ENCODE data around the gene NR1D2. TPM values are rescaled to one million over a fixed set of nuclear protein-coding genes. Genes with fewer than 3 reads are reported as not detected.

Gene NR1D2
- total and polyA plus RNA-seq, 12 donors: 2.8 to 54.7 (median 33.1) TPM

DNA sequence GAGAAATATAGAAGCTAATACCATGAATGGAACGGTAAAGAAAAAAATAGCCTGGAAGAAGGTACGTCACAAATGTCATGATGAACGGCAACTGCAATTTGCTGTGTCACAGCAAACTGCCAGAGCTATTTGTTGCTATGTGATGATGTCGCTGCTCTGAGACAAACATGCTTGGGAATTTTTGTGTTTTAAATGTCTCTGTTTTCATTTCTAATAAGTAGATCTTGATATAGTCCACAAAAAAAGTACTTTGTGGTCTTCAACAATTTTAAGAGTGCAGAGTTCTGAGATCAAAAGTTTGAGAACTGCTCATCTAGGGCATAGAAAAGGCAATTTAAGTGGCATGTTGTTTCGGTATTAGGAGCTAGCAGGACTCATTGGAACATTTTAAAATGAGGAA is 4.3 kb upstream of the NR1D2 start:
- H3K27ac ChIP-seq: no peak overlapping the region
- TF ChIP-seq, protein P1, sequence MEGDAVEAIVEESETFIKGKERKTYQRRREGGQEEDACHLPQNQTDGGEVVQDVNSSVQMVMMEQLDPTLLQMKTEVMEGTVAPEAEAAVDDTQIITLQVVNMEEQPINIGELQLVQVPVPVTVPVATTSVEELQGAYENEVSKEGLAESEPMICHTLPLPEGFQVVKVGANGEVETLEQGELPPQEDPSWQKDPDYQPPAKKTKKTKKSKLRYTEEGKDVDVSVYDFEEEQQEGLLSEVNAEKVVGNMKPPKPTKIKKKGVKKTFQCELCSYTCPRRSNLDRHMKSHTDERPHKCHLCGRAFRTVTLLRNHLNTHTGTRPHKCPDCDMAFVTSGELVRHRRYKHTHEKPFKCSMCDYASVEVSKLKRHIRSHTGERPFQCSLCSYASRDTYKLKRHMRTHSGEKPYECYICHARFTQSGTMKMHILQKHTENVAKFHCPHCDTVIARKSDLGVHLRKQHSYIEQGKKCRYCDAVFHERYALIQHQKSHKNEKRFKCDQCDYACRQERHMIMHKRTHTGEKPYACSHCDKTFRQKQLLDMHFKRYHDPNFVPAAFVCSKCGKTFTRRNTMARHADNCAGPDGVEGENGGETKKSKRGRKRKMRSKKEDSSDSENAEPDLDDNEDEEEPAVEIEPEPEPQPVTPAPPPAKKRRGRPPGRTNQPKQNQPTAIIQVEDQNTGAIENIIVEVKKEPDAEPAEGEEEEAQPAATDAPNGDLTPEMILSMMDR (IDR thresholded peaks at IDR 0.05): no peak
- no peak for ATAC-seq

DNA sequence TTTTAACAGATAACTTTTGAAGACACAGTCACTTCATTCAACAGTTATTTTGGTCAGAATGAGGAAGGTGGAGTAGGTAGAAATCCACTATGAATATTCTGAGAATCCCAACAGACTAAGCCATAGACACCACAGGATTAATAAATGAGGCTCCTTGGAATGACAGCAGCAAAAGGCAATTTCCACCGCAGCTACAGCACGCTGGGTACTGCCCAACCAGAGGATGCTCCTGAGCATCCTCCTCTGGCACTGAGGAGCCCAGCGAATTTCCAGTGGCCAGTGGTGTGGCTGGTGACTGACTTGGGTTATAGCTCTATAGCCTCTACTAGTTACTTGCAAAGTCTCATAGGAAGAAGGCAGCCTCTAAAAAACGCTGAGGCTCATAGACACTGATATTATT is 3.6 kb upstream of the NR1D2 start:
- Histone ChIP-seq H3K9me3 (peaks cover 0 to 4% (median 0%) of the 10 kb centered on the region in 11 donors), H3K27me3 (no peaks in the 10 kb centered on the region), H3K4me1 (peaks cover 0 to 10% (median 7%) of the 10 kb centered on the region in 9 donors), H3K36me3 (no peaks in the 10 kb centered on the region), H3K27ac (no peak overlapping the region), H3K4me3 (no peak overlapping the region)
- ATAC-seq (no peak), DNase-seq (no peak)
- intact Hi-C loops (cut with DNase I): no loop called here
- TF ChIP-seq, protein P1 (IDR thresholded peaks at IDR 0.05): no peak
- 85 to 88% methylated on average over 4 of the region's 4 CpGs for WGBS, 2 donors

More for the DNA sequence above, 4.3 kb upstream of the NR1D2 start:
- peaks cover 0 to 4% (median 0%) of the 10 kb centered on the region in 11 donors for H3K9me3 ChIP-seq
- H3K36me3 ChIP-seq: no peaks in the 10 kb centered on the region
- intact Hi-C loops (cut with DNase I): no loop called here
- H3K27me3 ChIP-seq: no peaks in the 10 kb centered on the region
- no peak overlapping the region for H3K4me3 ChIP-seq
- no peak for DNase-seq
- H3K4me1 ChIP-seq: peaks cover 0 to 8% (median 6%) of the 10 kb centered on the region in 9 donors
- WGBS, 2 donors: 75 to 79% methylated on average over 5 of the region's 5 CpGs

DNA sequence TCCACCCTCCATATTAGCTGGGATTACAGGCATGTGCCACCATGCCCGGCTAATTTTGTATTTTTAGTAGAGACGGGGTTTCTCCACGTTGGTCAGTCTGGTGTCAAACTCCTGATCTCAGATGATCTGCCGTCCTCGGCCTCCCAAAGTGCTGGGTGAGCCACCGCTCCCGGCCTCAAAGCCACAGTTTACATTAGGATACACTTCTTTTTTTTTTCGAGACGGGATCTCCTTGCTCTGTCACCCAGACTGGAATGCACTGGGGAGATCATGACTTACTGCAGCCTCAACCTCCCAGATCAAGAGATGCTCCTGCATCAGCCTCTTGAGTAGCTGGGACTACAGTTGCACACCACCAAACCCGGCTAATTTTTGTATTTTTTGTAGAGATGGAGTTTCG is 2.5 kb upstream of the NR1D2 start:
- Histone ChIP-seq H3K4me1 (peaks cover 6 to 21% (median 18%) of the 10 kb centered on the region in 9 donors), H3K36me3 (peaks cover 0 to under 1% (median 0%) of the 10 kb centered on the region in 9 donors), H3K4me3 (no peak overlapping the region), H3K27me3 (no peaks in the 10 kb centered on the region), H3K9me3 (peaks cover 0 to 4% (median 0%) of the 10 kb centered on the region in 11 donors), H3K27ac (no peak overlapping the region)
- ATAC-seq: no peak
- 93 to 94% methylated on average over 11 of the region's 11 CpGs for WGBS, 2 donors
- no peak for DNase-seq
- intact Hi-C loops (cut with DNase I): no loop called here
- TF ChIP-seq, protein P1 (IDR thresholded peaks at IDR 0.05): no peak

DNA sequence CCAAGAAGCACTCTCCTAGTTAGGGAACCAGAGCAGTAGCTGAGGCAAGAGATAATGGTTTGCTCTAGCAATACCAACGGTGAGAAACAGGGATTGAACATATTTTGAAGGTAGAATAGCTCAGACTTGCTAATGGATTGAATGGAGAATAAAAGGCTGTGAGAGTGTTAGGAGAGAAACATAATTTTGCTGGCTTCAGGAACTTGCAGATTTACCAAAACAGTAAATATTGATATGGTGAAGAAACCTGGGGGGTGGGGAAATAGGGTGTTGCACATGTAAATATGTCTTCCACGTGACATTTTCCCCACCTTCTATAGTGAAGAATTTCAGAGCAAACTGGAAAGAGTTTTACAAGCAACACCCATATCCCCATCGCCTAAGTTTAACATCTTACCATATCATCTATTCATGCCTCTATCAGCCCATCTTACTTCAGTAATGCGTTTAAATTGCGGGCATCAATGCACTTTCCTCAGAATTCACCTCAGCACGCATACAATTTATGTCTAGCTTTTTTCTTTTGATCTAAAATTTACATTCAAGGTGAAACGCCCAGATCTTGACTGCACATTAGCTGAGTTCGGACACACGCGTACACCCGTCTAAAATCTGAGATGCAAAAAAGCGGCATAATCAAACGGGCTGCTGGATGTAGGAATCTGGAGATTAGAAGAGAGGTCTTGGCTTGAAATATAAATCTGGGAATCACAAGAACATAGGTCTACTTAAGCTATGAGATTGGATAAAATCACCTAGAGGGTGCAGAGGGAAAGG is 891 bp upstream of the NR1D2 start:
- Histone ChIP-seq H3K9me3 (no peaks in the 10 kb centered on the region), H3K36me3 (peaks cover 0 to 5% (median 0%) of the 10 kb centered on the region in 9 donors), H3K27me3 (no peaks in the 10 kb centered on the region), H3K4me3 (peak overlapping the region; percentile 55 to 96 (median 74)), H3K27ac (peak overlapping the region in 9 of 10 donors; percentile 87 to 100 (median 97)), H3K4me1 (peaks cover 15 to 37% (median 35%) of the 10 kb centered on the region in 9 donors)
- intact Hi-C loops (cut with DNase I): loop anchor here in 4 of 10 donors (2.0 kb wide), 1 partner anchor 27 kb away; the partner anchor contains the start of genes NKIRAS1 (in 4 of the 4) and RPL15 (in 4 of the 4)
- TF ChIP-seq, protein P1 (IDR thresholded peaks at IDR 0.05): no peak
- ATAC-seq (no peak), DNase-seq (no peak)
- WGBS, 2 donors: 11 to 13% methylated on average over 13 of the region's 13 CpGs
